Activated T-cell treated with anti-CD3 and anti-CD28 coated beads for 4 hours (primary cell): Measurements from ENCODE around the gene SLC46A2.

Experiments used
- DNase-seq: peaks from one replicate; pipeline ENCODE4 v3.0.0-alpha.2; 2020

The SLC46A2 gene

GRCh38 chr9:112884721-112885120, 6.0 kb downstream of the SLC46A2 start:
- no peak for DNase-seq

GRCh38 chr9:112884101-112884500, 6.6 kb downstream of the SLC46A2 start:
- DNase-seq = no peak

GRCh38 chr9:112881331-112881730, 9.3 kb downstream of the SLC46A2 start:
- no peak for DNase-seq

- no peak for DNase-seq
These were observed 10.0 kb downstream of the SLC46A2 start for GRCh38 chr9:112880650-112881049.

GRCh38 chr9:112878752-112879151, 11.9 kb downstream of the SLC46A2 start:
- DNase-seq = no peak

- no peak for DNase-seq
These were observed 16.8 kb downstream of the SLC46A2 start for GRCh38 chr9:112873773-112874405.

GRCh38 chr9:112872019-112872418, 18.7 kb downstream of the SLC46A2 start:
- DNase-seq = no peak

GRCh38 chr9:112870556-112870955, 20.1 kb downstream of the SLC46A2 start:
- no peak for DNase-seq

- DNase-seq = no peak
These were observed 20.8 kb downstream of the SLC46A2 start for GRCh38 chr9:112869917-112870316.

- DNase-seq = no peak
These were observed 21.6 kb downstream of the SLC46A2 start for GRCh38 chr9:112869041-112869529.

GRCh38 chr9:112868461-112868860, 22.2 kb downstream of the SLC46A2 start:
- DNase-seq = no peak

GRCh38 chr9:112867275-112867991, 23.2 kb downstream of the SLC46A2 start:
- DNase-seq = no peak

- DNase-seq = no peak
These were observed 23.9 kb downstream of the SLC46A2 start for GRCh38 chr9:112866662-112867274.

GRCh38 chr9:112864982-112865381, 25.7 kb downstream of the SLC46A2 start:
- no peak for DNase-seq

GRCh38 chr9:112864403-112864802, 26.3 kb downstream of the SLC46A2 start:
- DNase-seq = no peak

GRCh38 chr9:112863746-112864145, 26.9 kb downstream of the SLC46A2 start:
- no peak for DNase-seq

GRCh38 chr9:112863214-112863613, 27.5 kb downstream of the SLC46A2 start:
- DNase-seq = no peak

- no peak for DNase-seq
These were observed 28.8 kb downstream of the SLC46A2 start for GRCh38 chr9:112861638-112862555.

GRCh38 chr9:112861155-112861554, 29.5 kb downstream of the SLC46A2 start:
- no peak for DNase-seq

- no peak for DNase-seq
These were observed 30.2 kb downstream of the SLC46A2 start for GRCh38 chr9:112860451-112860850.

GRCh38 chr9:112858625-112859147, 32.0 kb downstream of the SLC46A2 start:
- no peak for DNase-seq

- DNase-seq = no peak
These were observed 32.7 kb downstream of the SLC46A2 start for GRCh38 chr9:112858005-112858404.

GRCh38 chr9:112856843-112857242, 33.8 kb downstream of the SLC46A2 start:
- DNase-seq = no peak
